HG03196 (cell line): ENCODE results near the gene CCDC93.
"Not testable (repeated sequence)": the region's sequence is repeated elsewhere in the genome, so short reads cannot be mapped to it uniquely, and the experiment has no call there.

Experiments used
- ATAC-seq: cut with Tn5 transposase; IDR thresholded peaks from one replicate; pipeline ENCODE4 v1.9.1; 2021; ENCODE audit not compliant: unreplicated experiment

CCDC93 gene

DNA sequence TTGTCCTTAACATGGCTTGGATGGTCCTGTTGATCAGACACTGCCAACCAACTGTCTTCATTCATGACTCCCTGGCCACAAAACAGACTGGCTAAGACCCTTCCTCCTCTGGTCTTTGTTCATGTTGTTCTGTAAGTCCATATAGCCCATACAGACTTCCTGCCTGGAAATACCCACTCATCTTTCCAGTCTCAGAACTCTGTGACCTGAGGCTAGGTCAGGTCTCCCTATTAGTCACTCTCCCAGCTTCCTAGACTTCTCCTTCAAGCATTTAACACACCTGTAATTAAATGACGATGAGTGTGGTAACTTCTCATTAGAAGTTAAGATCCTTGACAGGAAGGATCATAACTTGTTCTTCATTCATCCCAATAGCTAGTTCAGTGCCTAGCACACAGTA, 56.3 kb downstream of the CCDC93 start:
- ATAC-seq = no peak

DNA sequence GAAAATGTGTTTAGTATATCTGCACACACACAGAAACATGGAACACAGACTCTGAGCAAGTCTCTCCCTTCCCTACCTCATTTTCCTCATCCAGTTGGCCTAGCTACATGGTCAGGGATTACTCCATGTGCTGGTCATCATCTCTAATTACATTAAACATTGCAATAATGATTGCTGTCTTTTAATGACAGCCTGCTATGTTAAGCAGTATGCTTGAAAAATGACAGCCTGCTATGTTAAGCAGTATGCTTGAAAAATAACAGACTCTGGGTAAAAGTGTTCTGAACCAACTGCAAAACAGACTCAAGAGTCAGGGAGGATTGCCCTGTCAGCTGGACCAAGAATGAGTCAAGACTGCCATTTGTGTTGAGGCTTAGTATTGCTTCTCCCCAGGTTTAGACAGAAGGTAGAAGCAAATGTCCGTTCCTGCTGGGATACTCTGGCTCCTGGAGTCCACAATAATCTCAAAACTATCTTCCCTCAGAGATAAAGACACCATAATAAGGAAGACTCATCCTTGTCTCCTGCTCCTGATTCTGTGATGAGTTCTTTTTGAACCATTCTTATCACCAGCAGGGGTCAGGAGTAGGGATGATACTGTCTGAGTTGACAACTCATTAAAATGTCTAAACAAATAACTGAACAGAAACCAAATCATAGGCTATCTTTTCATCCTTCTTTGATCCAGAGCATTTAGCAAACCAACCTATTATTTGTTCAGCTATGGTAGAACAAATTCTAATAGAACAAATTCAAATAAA, 57.7 kb downstream of the CCDC93 start:
- no peak for ATAC-seq

DNA sequence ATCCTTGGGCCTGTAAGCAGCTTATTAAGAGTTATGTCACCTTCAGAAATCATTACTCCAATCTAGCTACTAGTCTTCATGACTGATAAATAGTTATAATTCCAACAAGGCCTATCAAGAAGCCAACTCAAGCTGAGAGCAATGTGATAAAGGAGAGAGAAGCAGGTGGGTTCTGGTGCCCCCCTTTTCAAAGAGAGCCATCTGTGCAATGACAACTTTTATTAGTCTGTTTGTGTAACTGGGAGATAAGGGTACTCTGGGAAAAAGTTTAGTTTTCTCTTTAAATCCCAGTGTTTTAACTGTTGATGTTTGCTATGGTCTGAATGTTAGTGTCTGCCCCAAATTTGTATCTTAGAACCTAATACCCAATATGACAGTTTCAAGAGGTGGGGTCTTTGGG, 60.6 kb downstream of the CCDC93 start:
- no peak for ATAC-seq

DNA sequence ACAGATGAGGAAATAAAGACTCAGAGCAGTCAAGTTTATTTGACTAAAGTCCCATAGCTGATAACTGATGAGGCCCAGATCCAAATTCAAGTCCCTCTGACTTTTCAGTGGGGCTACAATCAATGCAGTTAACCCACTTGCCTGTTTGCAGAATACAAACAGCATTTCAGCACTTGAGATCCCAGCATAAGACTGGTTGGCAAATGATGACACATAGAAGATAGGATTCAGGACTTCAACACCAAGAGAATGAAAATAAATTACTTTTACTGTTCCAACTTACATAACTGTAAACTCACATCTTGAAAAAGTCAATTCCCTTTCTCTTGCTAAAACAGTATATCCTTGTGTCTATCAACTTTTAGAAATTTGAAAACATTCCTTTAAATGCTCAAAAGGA, 61.2 kb downstream of the CCDC93 start:
- ATAC-seq = no peak

DNA sequence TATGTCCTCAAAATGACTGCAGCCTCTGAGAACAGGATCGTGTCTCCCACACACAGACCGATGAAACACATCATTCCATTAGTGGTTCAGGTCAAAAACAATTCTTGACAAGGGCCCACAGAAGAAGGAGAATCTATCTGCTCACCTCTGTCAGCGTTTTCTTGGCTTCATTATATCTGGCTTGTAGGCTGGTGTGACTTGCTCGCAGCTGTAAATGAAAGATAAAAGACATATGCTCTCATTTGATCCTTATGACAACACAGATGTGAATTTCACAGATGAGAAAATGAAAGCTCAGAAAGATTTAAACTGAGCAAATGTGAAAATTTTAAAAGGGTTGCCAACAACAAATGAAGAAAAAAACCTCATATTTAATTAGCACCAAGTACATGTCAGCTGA, 61.6 kb downstream of the CCDC93 start:
- no peak for ATAC-seq

DNA sequence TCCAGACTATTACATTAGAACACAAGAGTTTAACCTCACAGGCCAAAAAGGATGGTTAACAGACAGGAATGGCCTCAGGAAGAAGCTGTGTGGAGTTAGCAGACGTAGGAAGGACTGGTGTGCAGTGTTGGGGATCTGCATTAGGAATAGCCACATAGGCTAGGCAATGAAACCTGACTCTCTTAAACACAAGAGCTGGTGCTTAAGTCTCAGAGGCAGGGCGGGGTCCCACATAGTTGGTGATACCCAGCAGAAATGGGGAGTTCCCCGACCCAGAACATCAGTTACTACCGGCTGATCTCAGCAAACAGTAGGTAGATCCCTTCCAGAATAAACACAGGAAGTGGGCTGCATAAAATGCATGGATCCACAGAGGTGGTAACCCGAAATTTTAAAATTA, 64.1 kb downstream of the CCDC93 start:
- ATAC-seq = no peak

DNA sequence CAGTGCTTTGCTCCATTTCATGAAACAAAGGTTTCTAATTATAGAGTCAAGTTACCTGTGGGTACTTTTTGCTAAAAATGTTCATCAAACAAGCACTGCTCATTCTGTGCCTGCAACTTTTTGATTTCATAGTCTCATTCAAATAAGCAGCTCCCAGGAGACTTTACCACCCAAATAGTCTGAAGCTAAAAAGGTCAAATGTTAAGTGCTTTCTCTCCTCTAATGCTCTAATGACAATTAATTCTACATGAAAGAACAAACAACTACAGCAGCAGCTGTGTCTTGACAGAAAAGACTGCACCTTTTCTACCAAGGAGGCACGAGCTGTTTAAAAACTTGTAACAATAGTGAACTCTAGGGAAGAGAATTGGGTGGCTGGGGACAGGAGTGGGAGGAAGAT, 65.3 kb downstream of the CCDC93 start:
- ATAC-seq = no peak

DNA sequence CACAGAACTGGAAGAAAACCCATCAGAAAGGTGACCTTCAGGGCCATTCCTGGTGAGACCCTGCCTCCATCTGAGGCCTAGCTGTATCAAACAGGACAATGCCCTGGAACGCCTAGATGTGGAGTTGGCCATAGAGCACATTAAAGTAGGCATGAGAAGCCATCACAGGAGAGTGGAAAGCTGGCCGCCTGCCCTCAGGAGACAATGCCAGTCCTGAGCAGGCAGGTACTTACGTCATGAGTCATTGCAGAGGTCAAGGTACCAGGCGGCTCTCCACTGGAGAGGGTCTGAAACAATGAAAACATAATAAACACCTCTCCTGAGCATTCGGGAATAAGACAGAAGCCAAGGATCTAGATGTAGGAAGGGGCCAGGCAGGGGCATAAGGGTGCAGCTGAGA, 68.6 kb downstream of the CCDC93 start:
- no peak for ATAC-seq

DNA sequence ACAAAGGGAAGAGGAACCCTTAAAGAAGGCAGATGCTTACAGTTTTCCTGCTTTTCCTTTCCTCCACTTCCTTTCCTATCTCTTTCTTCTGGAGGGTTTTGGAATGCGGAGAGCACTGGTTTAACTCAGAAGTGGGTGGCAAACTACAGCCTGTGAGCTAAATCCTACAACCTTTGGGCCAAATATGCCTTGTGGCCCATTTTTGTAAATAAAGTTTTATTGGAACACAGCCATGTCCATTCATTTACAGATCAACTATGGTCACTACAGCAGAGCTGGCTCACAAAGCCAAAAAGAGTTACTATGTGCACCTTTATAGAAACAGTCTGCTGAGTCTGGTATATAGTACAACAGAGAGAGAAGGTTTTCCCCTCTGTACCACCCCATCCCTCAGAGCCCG, 69.1 kb downstream of the CCDC93 start:
- no peak for ATAC-seq

DNA sequence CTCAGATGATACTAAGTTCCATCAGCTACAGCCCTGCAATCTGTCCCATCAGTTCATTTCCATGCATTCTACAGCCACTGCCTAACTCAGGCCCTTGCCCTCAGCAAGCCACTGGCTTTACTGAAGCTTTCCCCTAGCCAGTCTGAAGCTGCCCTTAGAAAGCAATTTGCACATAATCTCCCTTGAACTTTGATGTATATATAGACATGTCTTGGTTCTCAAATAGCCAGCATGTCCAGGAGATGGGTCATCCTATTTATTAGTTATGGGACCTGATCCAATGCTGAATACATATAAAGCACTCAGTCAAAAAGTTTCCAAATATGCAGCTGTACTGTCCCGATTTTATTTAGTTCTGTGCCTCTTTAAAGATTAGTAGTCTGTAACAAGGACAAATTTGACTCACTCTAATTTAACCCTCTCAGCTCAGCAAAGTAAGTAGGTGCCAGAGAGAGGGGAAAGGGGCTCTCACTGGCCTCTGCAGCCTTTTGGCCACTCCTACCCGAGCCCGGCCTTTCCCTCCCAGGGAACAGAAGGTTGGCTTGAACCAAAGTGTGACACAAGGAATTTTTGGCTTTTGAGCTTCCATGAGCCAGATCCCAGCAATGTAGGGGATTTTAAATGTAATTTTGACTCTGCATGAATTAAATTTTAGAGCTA, 70.7 kb downstream of the CCDC93 start:
- no peak for ATAC-seq

DNA sequence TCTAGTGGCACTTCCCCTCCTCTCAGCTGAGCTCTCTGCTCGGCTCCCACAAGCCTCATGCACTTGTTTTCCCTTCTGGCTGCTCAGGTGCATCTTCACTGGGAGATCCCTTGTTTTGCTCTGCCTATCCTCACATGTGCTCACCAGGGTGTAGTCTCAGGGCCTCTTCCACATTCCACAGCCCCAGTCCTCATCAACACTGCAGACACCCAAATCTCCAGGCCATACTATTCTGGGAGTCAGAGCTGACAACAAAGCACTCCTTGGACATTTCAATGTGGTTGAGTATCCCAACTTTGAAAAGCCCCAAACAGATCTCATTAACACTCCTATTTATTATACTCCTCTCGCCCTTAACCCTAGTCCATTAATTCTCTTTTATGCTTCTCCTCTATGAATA, 71.3 kb downstream of the CCDC93 start:
- no peak for ATAC-seq

DNA sequence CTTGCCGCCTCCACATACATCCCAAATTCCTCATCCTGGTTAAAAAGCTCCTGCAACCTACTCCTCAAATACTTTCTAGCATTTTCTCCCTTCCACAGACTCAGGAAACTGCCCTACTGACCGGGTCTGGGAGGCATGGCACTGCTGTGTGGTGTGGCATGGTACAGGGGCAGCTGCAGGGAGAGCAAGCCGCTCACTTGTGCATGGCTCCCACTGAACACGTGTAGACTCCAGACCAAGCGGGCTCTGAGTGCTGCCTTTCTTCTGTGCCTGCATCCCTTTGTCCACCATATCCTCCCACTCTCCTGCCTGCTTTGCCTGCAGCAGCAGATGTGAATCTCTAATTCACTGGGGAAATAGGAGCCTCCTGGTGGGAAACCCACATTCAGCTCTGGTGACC, 72.2 kb downstream of the CCDC93 start:
- no peak for ATAC-seq

DNA sequence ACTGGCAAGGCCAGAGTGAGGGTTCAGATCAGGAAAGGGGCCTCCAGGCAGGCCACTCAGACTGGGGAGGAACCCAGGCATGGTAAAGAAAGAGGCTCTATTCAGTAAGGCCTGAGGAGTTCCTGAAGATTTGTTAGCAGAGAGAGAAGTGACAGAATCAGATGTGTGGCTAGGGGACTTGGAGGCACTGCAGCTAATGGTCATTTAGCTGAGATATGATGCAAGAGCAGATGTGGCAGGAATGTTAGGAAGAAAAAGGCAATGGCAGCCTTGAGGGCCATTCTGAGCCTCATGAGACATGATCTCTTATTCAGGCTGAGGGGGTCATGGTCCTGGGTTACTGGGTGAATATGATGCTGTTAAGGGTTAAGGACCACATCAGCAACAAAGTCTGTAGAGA, 73.4 kb downstream of the CCDC93 start:
- ATAC-seq = no peak

DNA sequence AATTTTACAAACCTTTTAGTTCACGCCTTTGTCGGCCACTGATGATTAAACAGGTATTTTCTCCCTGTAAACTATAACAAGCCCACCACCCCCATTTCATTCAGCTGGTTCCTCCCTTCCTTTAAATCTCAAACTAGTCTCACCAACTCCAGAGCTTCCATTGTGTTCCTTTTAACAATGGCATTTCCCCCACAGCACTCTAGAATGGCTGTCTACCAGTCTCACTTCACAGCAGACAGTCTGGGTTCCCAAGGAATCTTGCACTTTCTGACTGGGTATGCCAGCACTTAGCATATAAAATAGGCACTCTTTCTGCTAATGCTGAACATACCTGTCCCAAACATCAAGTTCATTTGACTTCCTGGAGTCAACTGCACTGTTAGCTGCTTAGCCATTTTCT, 75.3 kb downstream of the CCDC93 start:
- no peak for ATAC-seq

DNA sequence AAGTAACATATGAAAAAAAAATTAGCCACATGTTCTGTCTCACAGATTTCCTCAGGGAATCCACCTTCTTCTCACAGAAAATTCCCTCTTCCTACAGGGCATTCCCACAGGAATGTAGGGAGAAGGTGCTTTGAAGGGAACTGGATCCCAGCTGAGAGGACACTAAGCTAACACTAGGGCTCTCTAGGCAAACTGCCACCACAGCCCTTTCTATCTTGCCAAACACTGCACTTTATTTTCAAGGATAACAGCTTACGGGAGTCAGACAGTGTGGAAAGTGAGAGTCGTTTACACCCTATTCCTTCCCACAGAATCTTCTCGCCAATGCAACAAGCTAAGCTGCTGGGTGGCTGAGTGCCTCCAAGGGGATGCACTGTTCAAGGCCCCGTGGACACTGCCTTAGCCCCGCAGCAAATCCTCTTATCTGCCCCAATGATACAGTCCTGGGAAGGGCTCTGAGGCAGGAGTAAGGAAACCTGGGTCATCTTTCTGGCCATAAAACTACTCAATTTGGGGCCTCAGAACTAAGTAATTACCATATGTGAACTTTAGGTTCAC, 76.9 kb downstream of the CCDC93 start:
- no peak for ATAC-seq

DNA sequence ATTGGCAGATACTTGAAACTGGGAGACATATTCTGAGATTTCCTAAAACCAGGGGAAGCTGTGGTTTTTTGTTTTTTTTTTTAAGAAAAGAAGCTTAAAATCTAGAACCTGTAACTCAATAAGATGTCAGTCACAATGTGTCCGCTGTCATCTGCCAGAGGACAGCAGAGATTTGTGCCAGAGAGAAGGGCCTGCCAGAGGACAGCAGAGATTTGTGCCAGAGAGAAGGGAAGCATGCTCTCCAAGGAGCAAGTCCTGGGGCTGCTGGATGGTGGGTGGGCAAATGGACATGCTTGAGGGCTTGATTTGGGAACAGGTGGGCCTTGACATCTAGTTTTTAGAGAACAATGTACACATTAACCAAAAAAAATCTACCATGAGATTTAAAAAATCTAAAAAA, 77.9 kb downstream of the CCDC93 start:
- no peak for ATAC-seq

DNA sequence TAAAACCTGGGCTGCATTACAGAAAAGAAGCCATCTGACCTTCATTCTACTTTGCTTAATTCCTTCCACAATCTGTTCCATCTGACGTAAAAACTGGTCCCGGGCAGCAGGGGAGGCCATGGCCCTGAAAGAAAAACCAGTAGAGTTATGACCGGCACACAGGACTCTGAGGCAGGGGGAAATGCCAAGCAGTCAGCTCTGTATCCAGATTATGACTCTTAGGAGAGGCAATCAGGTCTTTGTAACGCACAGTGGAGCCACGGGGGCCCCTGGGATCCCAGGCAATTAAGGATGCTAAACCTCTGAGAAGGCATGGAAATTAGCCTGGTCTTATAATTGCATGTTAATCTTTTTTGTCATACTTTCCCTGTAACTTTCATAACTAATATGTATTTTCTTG, 78.4 kb downstream of the CCDC93 start:
- ATAC-seq = no peak

DNA sequence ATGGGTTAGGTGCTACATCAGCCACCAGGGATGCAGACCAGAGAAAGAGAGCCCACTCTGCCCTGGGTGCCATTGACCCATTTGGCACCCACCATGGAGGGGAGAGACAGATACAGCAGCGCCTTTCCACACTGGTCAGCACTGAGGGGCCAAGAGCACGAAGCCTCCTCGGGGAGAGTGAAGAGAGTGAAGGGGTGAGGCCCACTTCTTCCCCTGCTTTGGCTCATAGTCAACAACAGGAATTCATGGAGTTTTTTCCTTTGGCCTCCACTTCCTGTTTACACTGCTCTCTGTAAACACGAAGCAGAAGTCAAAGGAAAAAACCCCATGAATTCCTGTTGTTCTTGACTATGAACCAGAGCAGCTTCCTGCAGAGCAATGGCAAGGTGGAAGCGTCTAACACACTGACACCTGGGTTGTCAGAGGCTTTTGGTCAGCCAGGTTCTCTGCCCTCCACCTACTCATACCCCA, 80.0 kb downstream of the CCDC93 start:
- no peak for ATAC-seq

DNA sequence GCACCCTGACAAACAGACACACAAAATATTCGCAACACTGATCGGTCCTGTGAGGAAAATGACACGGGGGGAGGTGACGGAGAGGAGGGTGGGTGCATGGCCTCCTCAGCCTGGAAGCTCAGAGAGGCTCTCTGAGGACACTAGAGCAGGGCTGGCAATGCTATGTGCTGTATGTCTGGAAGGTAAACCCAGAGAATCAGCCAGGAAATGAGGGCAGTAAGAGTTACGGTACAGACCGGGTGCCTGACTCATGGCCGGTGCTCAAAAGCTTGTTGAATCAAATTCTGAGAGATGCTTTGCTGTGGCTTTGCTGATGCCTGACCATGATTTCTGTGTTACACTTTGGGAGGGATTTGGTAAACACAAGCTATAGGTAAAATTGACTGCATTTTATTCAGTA, 81.9 kb downstream of the CCDC93 start:
- ATAC-seq = no peak

DNA sequence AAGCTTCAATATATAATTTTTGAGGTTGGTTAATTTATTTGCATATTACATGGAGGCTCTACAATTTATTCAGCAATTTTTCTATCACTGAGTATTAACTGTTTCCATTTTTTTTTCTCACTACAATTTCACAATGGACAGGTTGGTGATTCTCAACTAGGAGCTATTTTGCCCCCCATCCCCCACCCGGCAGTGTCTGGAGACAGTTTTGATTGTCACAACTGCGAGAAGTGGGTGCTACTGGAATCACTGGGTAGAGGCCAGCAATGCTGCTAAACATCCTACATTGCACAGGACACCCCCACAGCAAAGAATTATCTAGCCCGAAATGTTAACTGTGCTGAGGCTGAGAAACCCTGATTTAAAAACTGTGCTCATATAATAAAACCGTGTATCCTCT, 82.6 kb downstream of the CCDC93 start:
- no peak for ATAC-seq

DNA sequence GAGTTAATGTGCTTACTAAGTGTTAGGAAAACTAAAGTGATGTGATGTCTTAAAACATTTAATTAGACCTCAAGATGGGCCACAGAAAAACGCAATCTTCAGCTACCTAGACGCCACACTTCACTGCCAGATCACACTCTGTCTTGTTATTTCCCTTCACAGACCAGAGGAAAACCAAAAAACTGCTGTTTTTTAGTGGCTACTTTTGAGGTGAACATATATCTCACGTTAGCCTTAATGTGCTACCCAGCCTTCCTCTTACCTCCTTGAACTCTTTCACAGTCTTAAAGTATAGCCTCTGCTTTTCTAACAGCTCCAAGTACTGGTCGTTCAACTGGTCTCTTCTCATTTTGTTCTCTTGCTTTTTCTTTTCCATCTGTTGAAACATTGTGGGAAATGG, 83.1 kb downstream of the CCDC93 start:
- ATAC-seq = no peak

DNA sequence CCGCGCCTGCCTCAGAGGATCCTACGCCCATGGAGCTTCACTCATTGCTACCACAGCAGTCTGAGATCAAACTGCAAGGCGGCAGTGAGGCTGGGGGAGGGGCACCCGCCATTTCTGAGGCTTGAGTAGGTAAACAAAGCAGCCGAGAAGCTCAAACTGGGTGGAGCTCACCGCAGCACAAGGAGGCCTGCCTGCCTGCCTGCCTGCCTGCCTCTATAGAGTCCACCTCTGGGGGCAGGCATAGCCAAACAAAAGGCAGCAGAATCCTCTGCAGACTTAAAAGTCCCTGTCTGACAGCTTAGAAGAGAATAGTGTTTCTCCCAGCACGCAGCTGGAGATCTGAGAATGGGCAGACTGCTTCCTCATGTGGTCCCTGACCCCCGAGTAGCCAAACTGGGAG, 90.4 kb downstream of the CCDC93 start:
- not testable (repeated sequence) for ATAC-seq
